ENCODE measurements around the gene CUX1.

The CUX1 gene

GRCh38 chr7:102281785-102282184 is 464.4 kb downstream of the CUX1 start:
- Histone ChIP-seq H3K27me3 (ENCODE audit: insufficient read depth, low read length) (no peaks in the 10 kb centered on the region), H3K4me3 (ENCODE audit: low read depth, low read length) (no peak overlapping the region), H3K4me1 (ENCODE audit: control insufficient read depth, insufficient read depth, low read length, unreplicated experiment) (peaks cover 4% of the 10 kb centered on the region), H3K36me3 (ENCODE audit: insufficient read depth, low read length) (no peaks in the 10 kb centered on the region), H3K27ac (ENCODE audit: low read depth, low read length) (no peak overlapping the region), H2AFZ (ENCODE audit: low read length, unreplicated experiment) (no peak overlapping the region), H3K79me2 (ENCODE audit: control insufficient read depth, insufficient read depth, low read length, unreplicated experiment) (no peaks in the 10 kb centered on the region)

DNA sequence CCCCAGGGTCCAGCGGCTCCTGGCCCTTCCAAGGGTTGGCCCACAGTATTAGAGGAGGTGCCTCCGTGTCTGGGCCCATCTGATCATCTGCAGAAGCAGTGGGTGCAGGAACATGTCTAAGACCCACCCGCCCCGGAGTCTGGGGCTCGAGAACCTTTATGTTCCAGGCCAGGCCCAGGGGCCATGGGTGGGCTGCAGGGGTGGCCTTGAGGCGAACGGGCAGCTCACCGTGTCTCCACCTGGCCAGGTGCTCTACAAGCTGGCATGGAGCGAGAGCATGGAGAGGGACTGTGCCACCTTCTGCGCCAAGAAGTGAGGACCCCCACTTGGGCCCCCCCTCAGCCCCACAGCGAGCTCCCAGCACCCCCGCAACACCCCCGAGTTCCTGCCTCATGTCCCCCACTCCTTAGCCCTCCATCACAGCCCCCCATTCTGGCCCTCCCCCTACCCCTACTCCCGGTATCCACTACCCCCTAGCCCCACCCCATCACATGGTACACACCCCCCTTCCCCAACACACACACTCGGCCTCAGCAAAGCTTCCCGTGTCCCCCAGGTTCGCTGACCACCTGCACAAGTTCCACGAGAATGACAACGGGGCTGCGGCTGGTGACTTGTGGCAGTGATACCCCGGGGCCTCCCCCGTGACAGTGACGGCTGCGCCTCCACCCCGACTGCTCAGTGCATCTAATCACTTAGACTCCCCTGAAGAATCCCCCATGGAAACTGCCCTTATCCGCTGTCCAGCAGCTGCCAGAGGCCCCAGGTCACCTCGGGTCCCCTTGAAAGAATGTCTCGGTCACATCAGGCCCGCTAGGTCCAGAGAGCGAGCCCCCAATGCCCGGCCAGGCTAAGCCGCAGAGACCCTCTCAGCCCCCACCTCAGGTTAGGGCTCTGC is 465.3 kb downstream of the CUX1 start:
- Histone ChIP-seq H3K79me2 (ENCODE audit: control insufficient read depth, insufficient read depth, low read length, unreplicated experiment) (no peaks in the 10 kb centered on the region), H3K36me3 (ENCODE audit: insufficient read depth, low read length) (no peaks in the 10 kb centered on the region), H3K27ac (ENCODE audit: low read depth, low read length) (no peak overlapping the region), H2AFZ (ENCODE audit: low read length, unreplicated experiment) (no peak overlapping the region), H3K27me3 (ENCODE audit: insufficient read depth, low read length) (no peaks in the 10 kb centered on the region), H3K4me3 (ENCODE audit: low read depth, low read length) (no peak overlapping the region), H3K4me1 (ENCODE audit: control insufficient read depth, insufficient read depth, low read length, unreplicated experiment) (peaks cover 4% of the 10 kb centered on the region)

- H3K4me3 ChIP-seq (ENCODE audit: low read depth, low read length), result no peak overlapping the region
- H3K79me2 ChIP-seq (ENCODE audit: control insufficient read depth, insufficient read depth, low read length, unreplicated experiment), result no peaks in the 10 kb centered on the region
- no peak overlapping the region for H2AFZ ChIP-seq (ENCODE audit: low read length, unreplicated experiment)
- H3K36me3 ChIP-seq (ENCODE audit: insufficient read depth, low read length), result no peaks in the 10 kb centered on the region
- no peaks in the 10 kb centered on the region for H3K27me3 ChIP-seq (ENCODE audit: insufficient read depth, low read length)
- peaks cover 4% of the 10 kb centered on the region for H3K4me1 ChIP-seq (ENCODE audit: control insufficient read depth, insufficient read depth, low read length, unreplicated experiment)
- no peak overlapping the region for H3K27ac ChIP-seq (ENCODE audit: low read depth, low read length)
Observed at GRCh38 chr7:102283477-102284189, 466.2 kb downstream of the CUX1 start.

DNA sequence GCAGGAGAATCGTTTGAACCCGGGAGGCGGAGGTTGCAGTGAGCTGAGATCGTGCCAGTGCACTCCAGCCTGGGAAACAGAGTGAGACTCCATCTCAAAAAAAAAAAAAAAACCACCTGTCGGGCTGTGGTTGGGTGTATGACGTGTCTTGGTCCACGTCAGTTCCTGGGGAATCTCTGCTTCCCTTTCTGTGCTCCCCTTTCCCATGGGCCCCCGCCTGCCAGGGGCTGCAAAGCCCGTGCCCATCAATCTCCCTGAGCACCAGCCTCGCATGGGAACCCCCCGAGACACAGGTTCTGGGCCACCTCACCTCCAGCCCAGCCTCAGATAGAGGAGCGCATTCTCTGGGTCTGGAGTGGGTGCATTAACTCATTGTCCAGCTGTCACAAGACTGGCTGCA is 467.0 kb downstream of the CUX1 start:
- H3K4me1 ChIP-seq (ENCODE audit: control insufficient read depth, insufficient read depth, low read length, unreplicated experiment), result peaks cover 4% of the 10 kb centered on the region
- no peak overlapping the region for H3K4me3 ChIP-seq (ENCODE audit: low read depth, low read length)
- no peak overlapping the region for H2AFZ ChIP-seq (ENCODE audit: low read length, unreplicated experiment)
- no peaks in the 10 kb centered on the region for H3K36me3 ChIP-seq (ENCODE audit: insufficient read depth, low read length)
- no peaks in the 10 kb centered on the region for H3K27me3 ChIP-seq (ENCODE audit: insufficient read depth, low read length)
- H3K27ac ChIP-seq (ENCODE audit: low read depth, low read length), result no peak overlapping the region
- no peaks in the 10 kb centered on the region for H3K79me2 ChIP-seq (ENCODE audit: control insufficient read depth, insufficient read depth, low read length, unreplicated experiment)

DNA sequence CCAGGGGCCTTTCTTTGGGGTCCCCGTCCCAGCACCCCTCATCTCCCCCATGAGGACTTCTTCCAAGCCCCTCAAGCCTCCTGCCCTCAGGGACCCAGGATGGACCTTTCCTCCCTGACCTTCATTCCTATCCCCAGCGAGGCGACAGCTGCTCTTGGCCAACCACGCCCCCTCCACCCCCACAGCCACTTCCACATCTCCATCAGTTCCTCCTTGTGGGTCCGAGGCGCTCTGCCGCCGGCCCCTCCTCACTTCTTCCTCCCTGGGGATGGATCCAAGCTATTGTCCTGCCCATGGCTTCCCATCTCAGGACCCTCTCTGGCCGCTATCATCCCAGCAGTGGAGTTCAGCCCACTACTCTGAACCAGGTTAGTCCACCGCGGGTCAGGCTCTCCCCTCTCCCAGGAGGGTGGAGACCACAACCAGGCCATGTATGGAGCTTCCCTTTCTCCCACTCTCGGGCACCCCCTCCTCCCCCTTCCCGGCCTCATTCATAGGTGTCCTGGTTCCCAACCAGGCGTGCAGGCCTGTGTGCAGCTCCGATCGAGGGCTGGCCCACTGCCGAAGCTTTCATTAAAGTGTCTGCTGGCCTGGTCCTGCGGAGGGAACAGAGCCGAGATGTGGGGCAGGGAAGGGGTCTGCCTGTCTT is 467.6 kb downstream of the CUX1 start:
- Histone ChIP-seq H3K4me3 (ENCODE audit: low read depth, low read length) (no peak overlapping the region), H3K27ac (ENCODE audit: low read depth, low read length) (no peak overlapping the region), H2AFZ (ENCODE audit: low read length, unreplicated experiment) (no peak overlapping the region), H3K4me1 (ENCODE audit: control insufficient read depth, insufficient read depth, low read length, unreplicated experiment) (peaks cover 4% of the 10 kb centered on the region), H3K79me2 (ENCODE audit: control insufficient read depth, insufficient read depth, low read length, unreplicated experiment) (no peaks in the 10 kb centered on the region), H3K27me3 (ENCODE audit: insufficient read depth, low read length) (no peaks in the 10 kb centered on the region), H3K36me3 (ENCODE audit: insufficient read depth, low read length) (no peaks in the 10 kb centered on the region)

DNA sequence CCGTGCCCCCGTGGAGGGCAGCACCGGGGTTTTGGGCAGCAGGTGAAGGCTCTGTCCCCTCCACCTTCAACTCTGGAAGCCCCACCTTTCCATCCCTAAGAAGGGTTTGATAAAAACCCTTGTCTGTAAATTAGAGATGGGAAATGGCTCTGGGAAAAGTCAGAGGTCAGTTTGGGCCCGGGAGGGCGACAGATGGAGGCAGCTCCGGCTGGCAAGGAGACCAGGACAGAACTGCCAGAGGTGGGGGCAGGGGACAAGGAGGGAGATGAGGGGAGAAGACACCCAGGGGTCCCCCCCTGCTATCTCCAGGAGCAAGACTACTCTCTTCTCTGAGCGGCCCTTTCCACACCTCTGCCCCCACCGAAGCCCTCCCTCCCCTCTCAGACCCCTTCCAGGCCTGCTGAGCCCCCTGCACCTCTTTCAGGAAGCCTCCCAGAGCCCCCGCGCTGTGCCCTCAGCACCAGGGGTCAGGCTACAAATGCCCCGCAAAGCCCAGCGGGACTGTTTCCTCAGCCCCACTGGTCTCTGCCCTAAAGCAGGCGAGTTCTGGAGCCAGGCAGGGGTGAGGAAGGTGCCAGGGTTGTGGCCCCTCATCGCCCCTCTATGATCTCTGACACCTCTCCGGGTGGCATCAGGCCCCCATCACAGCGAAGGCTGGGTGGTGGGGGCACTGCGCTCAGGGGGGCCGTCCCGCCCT is 468.3 kb downstream of the CUX1 start:
- Histone ChIP-seq H2AFZ (ENCODE audit: low read length, unreplicated experiment) (no peak overlapping the region), H3K27me3 (ENCODE audit: insufficient read depth, low read length) (no peaks in the 10 kb centered on the region), H3K79me2 (ENCODE audit: control insufficient read depth, insufficient read depth, low read length, unreplicated experiment) (no peaks in the 10 kb centered on the region), H3K4me1 (ENCODE audit: control insufficient read depth, insufficient read depth, low read length, unreplicated experiment) (peaks cover 4% of the 10 kb centered on the region), H3K36me3 (ENCODE audit: insufficient read depth, low read length) (no peaks in the 10 kb centered on the region), H3K27ac (ENCODE audit: low read depth, low read length) (no peak overlapping the region), H3K4me3 (ENCODE audit: low read depth, low read length) (peak overlapping the region; percentile 98)

DNA sequence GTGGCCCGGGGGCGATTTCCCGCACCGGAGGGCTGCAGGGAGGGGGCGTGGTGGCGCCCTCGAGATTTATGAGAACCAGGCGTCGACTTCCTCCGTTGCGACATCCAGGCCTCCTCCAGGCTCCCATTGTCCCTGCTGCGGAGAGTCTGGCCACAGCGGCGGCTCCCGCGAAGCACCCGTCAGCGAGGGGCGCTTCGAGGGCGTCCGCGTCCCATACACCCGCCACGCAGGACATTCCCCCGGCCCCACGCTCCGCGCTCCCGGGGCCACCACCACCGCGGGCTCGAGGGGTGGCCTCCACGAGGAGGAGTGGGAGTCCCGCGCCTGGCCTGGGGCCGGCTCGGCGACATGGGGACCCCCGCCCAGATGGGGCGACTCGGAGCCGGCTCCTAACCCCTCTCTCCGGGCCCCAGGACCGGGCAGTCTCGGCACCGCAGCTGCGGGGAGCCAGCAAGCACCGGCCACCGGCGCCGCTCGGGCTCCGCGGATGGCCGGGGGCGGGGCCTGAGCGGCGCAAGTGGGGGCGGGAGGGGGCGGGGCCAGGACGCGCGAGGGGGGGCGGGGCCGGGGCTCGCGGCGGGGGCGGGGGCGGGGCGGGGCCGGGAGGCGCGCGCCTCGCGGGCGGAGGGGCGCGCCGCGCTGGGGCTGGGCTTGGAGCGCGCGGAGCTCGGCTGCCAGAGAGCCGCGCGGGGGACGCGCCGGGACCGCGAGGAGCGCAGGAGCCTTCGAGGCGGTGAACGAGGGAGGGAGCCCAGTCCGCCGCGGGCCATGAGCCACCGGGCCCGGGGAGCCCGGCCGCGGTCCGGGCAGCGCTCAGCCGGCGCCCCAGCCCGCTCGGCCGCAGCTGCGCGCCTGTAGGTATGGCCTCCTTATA is 469.0 kb downstream of the CUX1 start, which contains the start of gene SH2B2:
Gene SH2B2 (plus strand): TSS at position 632 of the 874 bp plus-strand sequence. CDS start 13,683 bp downstream, outside the sequence.
- H3K4me1 ChIP-seq (ENCODE audit: control insufficient read depth, insufficient read depth, low read length, unreplicated experiment), result peaks cover 4% of the 10 kb centered on the region
- no peaks in the 10 kb centered on the region for H3K79me2 ChIP-seq (ENCODE audit: control insufficient read depth, insufficient read depth, low read length, unreplicated experiment)
- peak within 1 kb of the TSS; percentile 96 for H2AFZ ChIP-seq (ENCODE audit: low read length, unreplicated experiment)
- H3K4me3 ChIP-seq (ENCODE audit: low read depth, low read length), result peak within 1 kb of the TSS; percentile 98
- H3K27ac ChIP-seq (ENCODE audit: low read depth, low read length), result peak within 1 kb of the TSS; percentile 53; the same call in 1 of the 2 replicates
- no peaks in the 10 kb centered on the region for H3K27me3 ChIP-seq (ENCODE audit: insufficient read depth, low read length)
- no peaks in the 10 kb centered on the region for H3K36me3 ChIP-seq (ENCODE audit: insufficient read depth, low read length)

DNA sequence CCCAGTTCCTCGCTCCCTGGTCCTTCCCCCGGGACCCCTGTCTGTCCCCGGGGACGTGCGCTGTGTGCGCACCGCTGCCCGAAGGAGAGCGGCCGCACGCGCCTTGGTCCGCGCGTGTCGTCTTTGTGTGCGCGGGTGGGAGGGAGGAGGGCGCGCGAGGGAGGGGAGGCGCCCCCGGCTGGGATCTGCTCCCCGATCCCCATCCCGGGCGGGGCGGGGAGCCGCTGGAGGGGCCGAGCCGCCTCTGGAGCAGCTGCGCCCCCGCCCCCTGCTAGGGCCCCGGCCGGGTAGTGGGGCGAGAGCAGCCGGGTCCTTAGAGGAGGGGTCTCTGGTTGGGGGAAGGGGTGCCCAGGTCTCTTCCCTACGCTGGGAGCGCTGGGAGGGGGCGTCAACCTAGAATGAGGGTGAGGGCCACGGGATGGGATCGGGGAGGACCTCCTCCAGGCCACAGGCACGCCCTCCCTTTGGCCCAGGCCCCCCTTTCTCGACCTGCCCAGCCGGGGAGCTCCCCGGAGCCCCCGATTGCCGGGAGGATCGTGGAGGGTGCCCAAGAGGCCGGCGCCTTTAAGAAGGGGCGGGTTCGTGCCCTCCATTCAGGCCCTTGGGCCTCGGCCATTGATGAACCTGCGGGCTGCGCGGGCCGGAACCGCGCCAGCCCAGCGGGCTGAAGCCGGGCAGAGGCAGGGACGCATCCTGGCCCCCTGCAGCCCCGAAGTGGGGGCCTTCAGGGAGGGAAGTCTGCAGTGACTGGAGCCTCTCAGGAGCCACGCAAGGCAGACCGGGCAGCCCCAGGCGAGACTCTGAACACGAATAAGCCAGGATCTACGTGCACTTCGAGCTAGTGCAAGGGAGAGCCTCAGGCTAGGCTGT is 469.9 kb downstream of the CUX1 start:
- Histone ChIP-seq H3K4me3 (ENCODE audit: low read depth, low read length) (peak overlapping the region; percentile 79), H3K27me3 (ENCODE audit: insufficient read depth, low read length) (no peaks in the 10 kb centered on the region), H3K4me1 (ENCODE audit: control insufficient read depth, insufficient read depth, low read length, unreplicated experiment) (peaks cover 4% of the 10 kb centered on the region), H3K79me2 (ENCODE audit: control insufficient read depth, insufficient read depth, low read length, unreplicated experiment) (no peaks in the 10 kb centered on the region), H3K36me3 (ENCODE audit: insufficient read depth, low read length) (no peaks in the 10 kb centered on the region), H3K27ac (ENCODE audit: low read depth, low read length) (no peak overlapping the region), H2AFZ (ENCODE audit: low read length, unreplicated experiment) (peak overlapping the region; percentile 83)

DNA sequence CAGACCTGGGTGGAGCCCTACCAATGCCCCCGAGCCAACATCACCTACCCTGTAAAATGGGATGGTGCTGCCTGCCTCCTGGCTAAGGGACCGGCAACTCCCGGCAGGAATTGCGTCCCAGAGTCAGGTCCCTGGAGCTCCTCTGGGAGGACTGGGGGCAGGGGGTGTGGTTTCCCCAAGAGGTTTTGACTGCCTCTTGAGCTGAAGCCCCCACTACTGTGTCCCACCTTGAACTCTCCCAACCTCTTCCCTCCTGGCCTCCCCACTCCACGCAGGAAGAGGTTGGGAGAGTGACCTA is 470.5 kb downstream of the CUX1 start:
- H3K4me3 ChIP-seq (ENCODE audit: low read depth, low read length), result peak overlapping the region; percentile 79
- no peak overlapping the region for H3K27ac ChIP-seq (ENCODE audit: low read depth, low read length)
- H3K79me2 ChIP-seq (ENCODE audit: control insufficient read depth, insufficient read depth, low read length, unreplicated experiment), result no peaks in the 10 kb centered on the region
- H3K27me3 ChIP-seq (ENCODE audit: insufficient read depth, low read length), result no peaks in the 10 kb centered on the region
- no peaks in the 10 kb centered on the region for H3K36me3 ChIP-seq (ENCODE audit: insufficient read depth, low read length)
- peak overlapping the region; percentile 83 for H2AFZ ChIP-seq (ENCODE audit: low read length, unreplicated experiment)
- H3K4me1 ChIP-seq (ENCODE audit: control insufficient read depth, insufficient read depth, low read length, unreplicated experiment), result peaks cover 4% of the 10 kb centered on the region
